Stimulated activated naive CD8-positive, alpha-beta T cell treated with anti-CD3 and anti-CD28 coated beads, Interleukin-15, amount 100 ng/mL, for 72 hours (primary cell): ENCODE results near the gene ZNF518B.
A peak's percentile ranks its signal among the peaks of the same experiment; 100 is the strongest.

Experiments
- ATAC-seq: fragments of 150-1000 bp; cut with Tn5 transposase; 2 replicates; pipeline ENCODE4 v1.10.0; 2021; ENCODE audit warnings: mild to moderate bottlenecking, moderate library complexity
- DNase-seq, 2 donors: peaks; one replicate each; pipeline ENCODE4 v3.0.0; 2021 to 2022
- H3K27ac Mint-ChIP-seq, 2 donors: one replicate each; pipeline ENCODE4 v1.8.0; 2022; ENCODE audit warnings: mild to moderate bottlenecking in 2 of 2, mixed read lengths in 2 of 2, moderate library complexity in 2 of 2
- H3K27me3 Mint-ChIP-seq: one replicate; pipeline ENCODE4 v1.8.0; 2022; ENCODE audit warnings: mixed read lengths
- H3K4me1 Mint-ChIP-seq: one replicate; pipeline ENCODE4 v1.8.0; 2022; ENCODE audit warnings: mild to moderate bottlenecking, mixed read lengths
- H3K4me3 Mint-ChIP-seq, 2 donors: one replicate each; pipeline ENCODE4 v1.8.0; 2022; ENCODE audit warnings: mild to moderate bottlenecking in 2 of 2, mixed read lengths in 2 of 2, moderate library complexity in 1 of 2
- H3K9me3 Mint-ChIP-seq, 2 donors: one replicate each; pipeline ENCODE4 v1.8.0; 2022; ENCODE audit warnings: mixed read lengths in 2 of 2

Gene ZNF518B

DNA sequence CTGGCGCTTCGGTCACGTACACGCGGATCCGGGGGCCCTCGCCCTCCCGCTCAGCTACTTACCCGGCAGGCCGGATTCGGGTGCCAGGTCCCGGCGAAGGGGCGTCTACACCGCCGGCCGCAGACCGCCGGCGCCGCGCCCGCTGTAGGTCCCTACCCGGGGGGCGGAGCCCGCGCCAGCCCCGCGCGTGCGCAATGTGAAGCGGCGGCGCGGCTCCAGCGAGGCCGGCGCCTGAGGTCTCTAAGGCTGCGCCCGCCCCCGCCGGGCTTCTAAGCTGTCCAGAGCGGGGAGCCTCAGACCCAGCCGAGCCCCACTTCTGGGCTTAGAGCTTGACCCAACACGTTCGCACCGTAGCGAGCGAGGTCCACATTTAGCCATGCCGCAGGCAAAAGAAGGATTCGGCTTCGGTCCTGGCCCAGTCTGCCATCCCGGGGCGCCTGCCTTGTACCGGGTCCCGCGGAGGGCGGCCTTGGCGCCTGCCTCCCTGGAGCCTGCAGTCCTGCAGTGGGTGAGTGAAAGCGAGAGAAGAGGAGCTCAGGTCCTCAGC, at the start of gene ZNF518B:
ZNF518B (minus strand) TSS at position 172 of the 547 bp plus-strand sequence. CDS start 11,098 bp downstream, outside the sequence.
- peaks cover 0 to 6% of the 10 kb centered on the region in 2 donors for H3K9me3 Mint-ChIP-seq
- peaks cover 19% of the 10 kb centered on the region for H3K27me3 Mint-ChIP-seq
- peak within 1 kb of the TSS; percentile 95 to 98 for H3K27ac Mint-ChIP-seq
- DNase-seq (peak; percentile 81 to 82), ATAC-seq (peak; percentile 78)
- peak within 1 kb of the TSS; percentile 89 to 96 for H3K4me3 Mint-ChIP-seq
- H3K4me1 Mint-ChIP-seq = peaks cover 41% of the 10 kb centered on the region

DNA sequence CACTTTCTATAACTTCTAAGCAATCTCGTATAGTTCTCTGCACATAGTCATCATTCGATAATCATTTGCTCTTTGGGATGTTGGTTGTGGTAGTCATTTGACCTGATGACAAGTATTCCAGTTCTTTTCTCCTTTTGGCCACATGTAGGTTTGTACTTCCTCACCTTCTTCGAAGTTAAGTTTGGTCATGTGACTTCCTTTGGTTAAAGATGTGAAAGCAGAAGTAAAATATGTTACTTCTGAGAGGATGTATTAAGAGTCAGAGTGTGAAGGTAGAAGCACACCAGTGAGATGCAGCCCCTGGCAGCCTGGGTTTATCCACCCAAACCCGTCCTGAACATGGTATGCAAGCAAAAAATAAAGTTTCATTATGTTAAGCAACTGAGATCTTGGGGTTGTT, 48.9 kb upstream of the ZNF518B start:
- no peak for ATAC-seq
- H3K4me3 Mint-ChIP-seq = no peak overlapping the region
- peaks cover 5% of the 10 kb centered on the region for H3K4me1 Mint-ChIP-seq
- peaks cover 0 to 11% of the 10 kb centered on the region in 2 donors for H3K9me3 Mint-ChIP-seq
- no peak for DNase-seq
- no peak overlapping the region for H3K27ac Mint-ChIP-seq
- no peaks in the 10 kb centered on the region for H3K27me3 Mint-ChIP-seq

DNA sequence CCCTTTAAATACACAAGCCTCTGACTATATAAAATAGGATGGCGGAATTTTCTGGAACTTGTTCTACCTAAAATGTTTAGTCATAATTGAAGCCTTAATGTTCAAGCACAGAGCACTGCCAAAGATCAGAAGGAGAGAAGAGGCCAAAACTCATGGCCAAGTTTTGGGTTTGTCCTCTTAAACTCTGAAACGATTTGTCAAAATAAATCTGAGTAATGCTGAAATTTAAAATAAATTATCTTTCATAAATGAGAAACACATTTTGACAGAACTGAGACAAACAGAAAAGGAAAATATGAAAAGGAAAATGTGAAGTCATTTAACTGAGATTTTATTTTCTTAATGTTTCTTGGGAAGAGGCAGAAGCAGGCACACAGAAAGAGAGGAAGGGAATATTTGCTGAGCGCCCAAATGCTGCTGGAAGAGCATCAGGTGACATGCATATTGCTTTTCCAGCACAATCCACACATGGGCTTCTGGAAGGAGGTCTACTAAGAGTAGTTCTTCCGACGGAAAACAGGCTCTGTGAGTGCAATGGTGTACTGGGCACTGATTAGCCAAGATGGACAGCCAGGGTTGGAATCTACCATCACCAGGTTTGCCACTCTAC, 47.4 kb upstream of the ZNF518B start:
- H3K9me3 Mint-ChIP-seq = peaks cover 0 to 11% of the 10 kb centered on the region in 2 donors
- H3K27ac Mint-ChIP-seq = no peak overlapping the region
- H3K4me3 Mint-ChIP-seq = no peak overlapping the region
- no peaks in the 10 kb centered on the region for H3K27me3 Mint-ChIP-seq
- ATAC-seq = no peak
- peaks cover 5% of the 10 kb centered on the region for H3K4me1 Mint-ChIP-seq
- no peak for DNase-seq

DNA sequence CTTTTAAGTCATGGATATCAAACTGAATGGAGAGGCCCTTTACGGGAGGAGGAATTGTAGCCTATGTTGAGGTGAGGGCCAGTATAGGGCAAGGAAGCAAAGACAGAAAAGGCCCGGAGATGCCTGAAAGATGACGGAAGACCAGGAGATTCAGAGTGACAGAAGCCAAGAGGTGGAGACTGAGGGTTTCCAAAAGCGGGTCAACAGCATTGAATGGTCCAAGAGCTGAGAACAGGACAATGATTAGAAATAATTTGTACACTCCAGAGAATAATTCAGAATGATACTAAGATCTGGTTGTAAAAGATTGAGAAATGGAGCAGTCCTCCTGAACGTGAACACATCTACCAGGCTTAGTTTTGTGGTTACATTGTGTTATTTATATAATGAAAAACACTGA, 45.5 kb upstream of the ZNF518B start:
- H3K4me3 Mint-ChIP-seq = no peak overlapping the region
- H3K27ac Mint-ChIP-seq = no peak overlapping the region
- DNase-seq (no peak), ATAC-seq (no peak)
- peaks cover 5% of the 10 kb centered on the region for H3K4me1 Mint-ChIP-seq
- peaks cover 0 to 11% of the 10 kb centered on the region in 2 donors for H3K9me3 Mint-ChIP-seq
- no peaks in the 10 kb centered on the region for H3K27me3 Mint-ChIP-seq

GRCh38 chr4:10500776-10501175, 43.5 kb upstream of the ZNF518B start:
- no peaks in the 10 kb centered on the region for H3K4me1 Mint-ChIP-seq
- peaks cover 0 to 5% of the 10 kb centered on the region in 2 donors for H3K9me3 Mint-ChIP-seq
- no peaks in the 10 kb centered on the region for H3K27me3 Mint-ChIP-seq
- H3K27ac Mint-ChIP-seq = no peak overlapping the region
- H3K4me3 Mint-ChIP-seq = no peak overlapping the region
- no peak for DNase-seq
- no peak for ATAC-seq

DNA sequence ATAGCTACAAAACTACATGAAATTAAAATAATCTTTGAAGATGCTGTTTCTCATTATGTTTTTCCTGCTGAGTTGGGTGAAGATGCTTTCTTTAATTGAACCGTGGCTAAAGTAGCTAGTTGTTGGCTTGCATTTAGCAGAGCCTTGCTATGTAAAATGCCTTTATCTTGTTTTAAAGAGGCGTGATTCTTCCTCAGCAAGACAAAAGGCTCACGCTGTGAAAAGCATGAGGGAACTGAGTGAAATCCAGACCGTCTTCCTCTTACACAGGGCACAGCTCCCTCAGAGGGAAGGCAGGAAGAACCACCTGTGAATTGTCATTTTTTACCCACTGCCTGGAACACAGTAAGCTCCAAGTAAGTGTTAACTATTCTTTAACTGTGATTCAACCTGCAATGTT, 39.0 kb upstream of the ZNF518B start:
- no peak overlapping the region for H3K27ac Mint-ChIP-seq
- no peak for DNase-seq
- ATAC-seq = no peak
- no peaks in the 10 kb centered on the region for H3K27me3 Mint-ChIP-seq
- H3K9me3 Mint-ChIP-seq = no peaks in the 10 kb centered on the region
- H3K4me3 Mint-ChIP-seq = no peak overlapping the region
- no peaks in the 10 kb centered on the region for H3K4me1 Mint-ChIP-seq

- DNase-seq = no peak
- H3K27me3 Mint-ChIP-seq = no peaks in the 10 kb centered on the region
- H3K4me3 Mint-ChIP-seq = no peak overlapping the region
- ATAC-seq = no peak
- H3K4me1 Mint-ChIP-seq = no peaks in the 10 kb centered on the region
- peak overlapping the region in 1 of 2 donors; percentile 75 for H3K27ac Mint-ChIP-seq
- H3K9me3 Mint-ChIP-seq = no peaks in the 10 kb centered on the region
Observed at GRCh38 chr4:10495651-10496050, 38.4 kb upstream of the ZNF518B start.

DNA sequence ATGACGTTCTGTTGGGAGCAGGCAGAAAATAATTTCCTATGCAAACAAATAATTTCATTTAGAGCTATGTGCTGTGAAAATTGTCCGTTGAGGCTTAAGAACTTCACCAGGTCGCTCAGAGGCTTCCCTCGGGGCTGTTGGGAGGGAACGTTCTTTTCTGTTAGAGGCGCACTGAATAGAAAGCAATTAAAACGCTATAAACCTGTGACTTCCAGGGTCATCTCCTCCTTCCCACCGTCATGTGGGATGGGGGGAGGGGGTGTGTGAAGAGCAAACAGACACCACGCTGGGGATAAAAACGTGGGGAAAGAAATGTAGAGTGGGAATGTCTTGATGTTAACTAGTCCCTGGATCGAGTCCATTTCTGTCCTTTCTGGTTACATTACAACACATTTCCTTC, 35.2 kb upstream of the ZNF518B start:
- H3K4me1 Mint-ChIP-seq = no peaks in the 10 kb centered on the region
- no peak overlapping the region for H3K27ac Mint-ChIP-seq
- no peaks in the 10 kb centered on the region for H3K27me3 Mint-ChIP-seq
- no peaks in the 10 kb centered on the region for H3K9me3 Mint-ChIP-seq
- DNase-seq = no peak
- no peak overlapping the region for H3K4me3 Mint-ChIP-seq
- ATAC-seq = no peak

DNA sequence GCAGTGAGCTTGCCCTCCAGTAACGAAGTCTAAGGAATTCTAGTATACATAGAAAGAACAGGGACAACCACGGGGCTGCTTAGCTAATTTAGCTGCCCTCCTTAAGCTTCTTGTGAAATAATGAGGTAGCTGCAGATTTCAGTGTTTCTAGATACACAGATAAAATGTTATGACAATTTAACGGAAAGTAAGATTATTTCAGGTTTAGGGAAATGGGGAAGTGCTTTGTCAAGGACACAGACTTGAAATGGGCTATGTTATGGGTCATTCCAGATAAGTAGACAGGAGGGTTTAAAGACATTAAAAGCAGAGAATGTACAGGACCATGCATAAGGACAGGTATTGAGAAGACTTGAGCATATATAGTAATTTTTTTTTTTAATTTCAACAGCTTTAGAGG, 34.2 kb upstream of the ZNF518B start:
- Mint-ChIP-seq H3K4me3 (no peak overlapping the region), H3K4me1 (no peaks in the 10 kb centered on the region), H3K9me3 (no peaks in the 10 kb centered on the region), H3K27me3 (no peaks in the 10 kb centered on the region), H3K27ac (no peak overlapping the region)
- ATAC-seq = no peak
- no peak for DNase-seq

GRCh38 chr4:10490996-10491395, 33.8 kb upstream of the ZNF518B start:
- no peaks in the 10 kb centered on the region for H3K9me3 Mint-ChIP-seq
- H3K27ac Mint-ChIP-seq = no peak overlapping the region
- no peak for DNase-seq
- no peak overlapping the region for H3K4me3 Mint-ChIP-seq
- no peaks in the 10 kb centered on the region for H3K4me1 Mint-ChIP-seq
- no peaks in the 10 kb centered on the region for H3K27me3 Mint-ChIP-seq
- no peak for ATAC-seq

DNA sequence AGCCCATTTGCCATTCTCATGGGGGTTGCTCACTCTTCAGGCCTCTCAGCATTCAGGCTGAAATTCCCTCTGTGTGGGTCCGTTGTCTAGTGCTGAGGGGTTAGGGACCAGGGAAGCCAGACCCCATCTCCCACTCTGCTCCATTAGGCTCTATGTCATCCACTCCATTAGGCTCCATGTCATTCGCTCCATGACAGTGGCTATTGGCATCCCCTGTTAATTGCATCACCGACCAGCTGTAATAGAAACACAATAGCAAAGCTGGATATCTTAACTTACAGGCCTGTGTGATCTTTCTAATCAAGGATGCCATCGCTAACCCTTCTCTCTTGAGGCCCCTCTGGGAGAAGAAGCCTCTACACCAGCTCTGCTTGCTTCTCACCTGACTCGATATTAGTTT, 25.7 kb upstream of the ZNF518B start:
- H3K27me3 Mint-ChIP-seq = no peaks in the 10 kb centered on the region
- H3K4me1 Mint-ChIP-seq = no peaks in the 10 kb centered on the region
- DNase-seq (no peak), ATAC-seq (no peak)
- no peaks in the 10 kb centered on the region for H3K9me3 Mint-ChIP-seq
- H3K4me3 Mint-ChIP-seq = no peak overlapping the region
- no peak overlapping the region for H3K27ac Mint-ChIP-seq

DNA sequence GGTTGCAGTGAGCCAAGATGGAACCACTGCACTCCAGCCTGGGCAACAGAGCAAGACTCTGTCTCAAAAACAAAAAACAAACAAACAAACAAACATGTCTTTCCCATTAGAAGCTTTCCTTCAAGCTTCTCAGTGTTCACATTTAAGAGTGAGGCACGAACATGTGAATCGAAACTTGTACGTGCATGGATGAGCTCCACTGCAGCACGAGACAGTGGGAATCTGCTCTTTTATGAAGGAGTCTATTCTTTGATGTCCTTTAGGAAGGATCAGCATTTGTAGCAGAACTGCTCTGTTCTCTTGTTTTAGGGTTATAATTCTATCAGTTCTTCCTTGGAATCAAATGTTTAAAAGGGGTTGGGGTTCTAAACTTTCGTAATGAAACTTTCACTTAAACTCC, 23.4 kb upstream of the ZNF518B start:
- H3K27me3 Mint-ChIP-seq = no peaks in the 10 kb centered on the region
- H3K9me3 Mint-ChIP-seq = no peaks in the 10 kb centered on the region
- no peaks in the 10 kb centered on the region for H3K4me1 Mint-ChIP-seq
- no peak overlapping the region for H3K4me3 Mint-ChIP-seq
- ATAC-seq (no peak), DNase-seq (no peak)
- no peak overlapping the region for H3K27ac Mint-ChIP-seq

DNA sequence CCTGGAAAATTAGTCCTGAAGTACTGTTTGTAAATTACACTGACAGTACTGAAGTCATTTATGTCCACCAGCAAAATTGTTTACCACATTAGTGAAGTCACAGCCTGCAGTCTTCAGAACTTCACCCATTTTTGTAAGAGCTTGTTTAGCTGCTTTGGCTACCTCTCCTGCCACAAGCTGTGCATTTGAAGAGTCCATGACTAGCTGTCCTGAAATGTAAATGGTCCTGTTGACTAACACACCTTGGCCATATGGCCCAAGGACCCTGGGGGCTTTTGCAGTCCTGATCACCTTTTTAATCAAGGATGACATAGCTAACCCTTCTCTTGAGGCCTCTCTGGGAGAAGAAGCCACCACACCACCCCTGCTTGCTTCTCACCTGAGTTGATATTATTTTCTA, 21.4 kb upstream of the ZNF518B start:
- DNase-seq = no peak
- Mint-ChIP-seq H3K27me3 (no peaks in the 10 kb centered on the region), H3K9me3 (no peaks in the 10 kb centered on the region), H3K4me1 (no peaks in the 10 kb centered on the region), H3K4me3 (no peak overlapping the region), H3K27ac (no peak overlapping the region)
- no peak for ATAC-seq

GRCh38 chr4:10470505-10470904, 13.3 kb upstream of the ZNF518B start:
- peak overlapping the region in 1 of 2 donors; percentile 27 for H3K27ac Mint-ChIP-seq
- no peaks in the 10 kb centered on the region for H3K9me3 Mint-ChIP-seq
- H3K4me3 Mint-ChIP-seq = no peak overlapping the region
- DNase-seq (no peak), ATAC-seq (no peak)
- no peaks in the 10 kb centered on the region for H3K4me1 Mint-ChIP-seq
- no peaks in the 10 kb centered on the region for H3K27me3 Mint-ChIP-seq

- Mint-ChIP-seq H3K4me3 (no peak overlapping the region), H3K27ac (no peak overlapping the region), H3K9me3 (no peaks in the 10 kb centered on the region), H3K27me3 (peaks cover 40% of the 10 kb centered on the region), H3K4me1 (peaks cover 11% of the 10 kb centered on the region)
- no peak for DNase-seq
- no peak for ATAC-seq
Observed at GRCh38 chr4:10466161-10466560, 8.9 kb upstream of the ZNF518B start.

GRCh38 chr4:10462876-10463275, 5.7 kb upstream of the ZNF518B start:
- Mint-ChIP-seq H3K27me3 (peaks cover 45% of the 10 kb centered on the region), H3K4me3 (no peak overlapping the region), H3K9me3 (no peaks in the 10 kb centered on the region), H3K27ac (no peak overlapping the region), H3K4me1 (peaks cover 23% of the 10 kb centered on the region)
- ATAC-seq = no peak
- DNase-seq = no peak

DNA sequence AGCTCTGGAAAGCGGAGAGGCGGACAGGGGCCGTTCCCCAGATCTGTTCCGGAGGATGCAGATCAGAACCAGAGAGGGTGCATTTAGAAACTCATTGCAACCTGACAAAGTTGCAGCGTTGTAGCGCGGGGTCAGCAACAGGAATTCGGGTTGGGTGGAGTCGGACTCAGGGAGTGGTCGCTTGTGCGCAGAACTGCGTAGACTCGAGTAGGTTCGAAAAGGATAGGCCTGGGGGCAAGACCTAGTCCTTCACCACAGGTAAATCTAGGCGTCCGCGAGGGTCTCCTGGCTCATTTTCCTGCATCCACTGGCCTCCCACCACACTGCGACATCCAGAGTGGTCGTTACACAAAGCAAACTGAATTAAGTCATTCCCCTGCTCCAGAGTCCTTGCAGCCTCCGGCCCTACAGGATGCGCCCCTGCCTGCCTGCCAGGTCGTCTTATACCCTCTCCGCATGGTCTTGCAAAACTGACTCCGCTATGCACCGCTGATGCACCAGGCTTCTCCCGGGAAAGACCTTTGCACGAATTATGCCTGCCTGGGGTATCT, 4.7 kb upstream of the ZNF518B start:
- H3K4me3 Mint-ChIP-seq = peak overlapping the region; percentile 82 to 85
- no peak for ATAC-seq

More for the DNA sequence above, 4.7 kb upstream of the ZNF518B start:
- DNase-seq = no peak
- Mint-ChIP-seq H3K9me3 (no peaks in the 10 kb centered on the region), H3K27me3 (peaks cover 48% of the 10 kb centered on the region), H3K4me1 (peaks cover 29% of the 10 kb centered on the region), H3K27ac (no peak overlapping the region)
